Measurements from ENCODE around the gene RIPOR3. TPM values are rescaled to one million over a fixed set of nuclear protein-coding genes. Genes with fewer than 3 reads are reported as not detected.
"Not testable (repeated sequence)": the region's sequence is repeated elsewhere in the genome, so short reads cannot be mapped to it uniquely, and the experiment has no call there.

Gene RIPOR3
- polyA plus RNA-seq, 1 experiment = 11.5 TPM

DNA sequence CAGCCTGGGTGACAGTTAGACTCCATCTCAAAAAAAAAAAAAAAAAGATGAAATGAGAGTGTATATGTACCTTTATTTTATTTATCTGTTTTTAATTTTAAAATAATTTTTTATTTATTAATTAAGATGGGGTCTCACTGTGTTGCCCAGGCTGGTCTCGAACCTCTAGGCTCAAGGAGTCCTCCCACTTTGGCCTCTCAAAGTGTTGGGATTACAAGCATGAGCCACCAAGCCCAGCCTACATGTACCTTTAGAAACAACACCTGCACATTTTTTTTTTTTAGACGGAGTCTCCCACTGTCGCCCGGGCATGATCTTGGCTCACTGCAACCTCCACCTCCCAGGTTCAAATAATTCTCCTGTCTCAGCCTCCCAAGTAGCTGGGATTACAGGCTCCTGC, 28.0 kb upstream of the RIPOR3 start:
- TF ChIP-seq, protein P1, sequence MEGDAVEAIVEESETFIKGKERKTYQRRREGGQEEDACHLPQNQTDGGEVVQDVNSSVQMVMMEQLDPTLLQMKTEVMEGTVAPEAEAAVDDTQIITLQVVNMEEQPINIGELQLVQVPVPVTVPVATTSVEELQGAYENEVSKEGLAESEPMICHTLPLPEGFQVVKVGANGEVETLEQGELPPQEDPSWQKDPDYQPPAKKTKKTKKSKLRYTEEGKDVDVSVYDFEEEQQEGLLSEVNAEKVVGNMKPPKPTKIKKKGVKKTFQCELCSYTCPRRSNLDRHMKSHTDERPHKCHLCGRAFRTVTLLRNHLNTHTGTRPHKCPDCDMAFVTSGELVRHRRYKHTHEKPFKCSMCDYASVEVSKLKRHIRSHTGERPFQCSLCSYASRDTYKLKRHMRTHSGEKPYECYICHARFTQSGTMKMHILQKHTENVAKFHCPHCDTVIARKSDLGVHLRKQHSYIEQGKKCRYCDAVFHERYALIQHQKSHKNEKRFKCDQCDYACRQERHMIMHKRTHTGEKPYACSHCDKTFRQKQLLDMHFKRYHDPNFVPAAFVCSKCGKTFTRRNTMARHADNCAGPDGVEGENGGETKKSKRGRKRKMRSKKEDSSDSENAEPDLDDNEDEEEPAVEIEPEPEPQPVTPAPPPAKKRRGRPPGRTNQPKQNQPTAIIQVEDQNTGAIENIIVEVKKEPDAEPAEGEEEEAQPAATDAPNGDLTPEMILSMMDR (IDR thresholded peaks at IDR 0.05; ENCODE audit: low read depth, low read length) = no peak
- ChIA-PET CTCF (interaction anchor here (1.0 to 2.1 kb wide), 2 partner anchors 93 to 534 kb away, joined by 3 to 8 read pairs; no protein-coding TSS in a partner anchor), POLR2A (no interaction called here)
- DNase-seq (ENCODE audit: low read depth, low spot score) = no peak
- H3K27ac ChIP-seq (ENCODE audit: low read depth, low read length) = no peak overlapping the region
- H3K27me3 ChIP-seq (ENCODE audit: control insufficient read depth, insufficient read depth, low read length) = no peaks in the 10 kb centered on the region
- H3K4me3 ChIP-seq (ENCODE audit: low read depth, low read length) = no peak overlapping the region
- H3K9me3 ChIP-seq (ENCODE audit: control insufficient read depth, insufficient read depth, low read length) = no peaks in the 10 kb centered on the region

DNA sequence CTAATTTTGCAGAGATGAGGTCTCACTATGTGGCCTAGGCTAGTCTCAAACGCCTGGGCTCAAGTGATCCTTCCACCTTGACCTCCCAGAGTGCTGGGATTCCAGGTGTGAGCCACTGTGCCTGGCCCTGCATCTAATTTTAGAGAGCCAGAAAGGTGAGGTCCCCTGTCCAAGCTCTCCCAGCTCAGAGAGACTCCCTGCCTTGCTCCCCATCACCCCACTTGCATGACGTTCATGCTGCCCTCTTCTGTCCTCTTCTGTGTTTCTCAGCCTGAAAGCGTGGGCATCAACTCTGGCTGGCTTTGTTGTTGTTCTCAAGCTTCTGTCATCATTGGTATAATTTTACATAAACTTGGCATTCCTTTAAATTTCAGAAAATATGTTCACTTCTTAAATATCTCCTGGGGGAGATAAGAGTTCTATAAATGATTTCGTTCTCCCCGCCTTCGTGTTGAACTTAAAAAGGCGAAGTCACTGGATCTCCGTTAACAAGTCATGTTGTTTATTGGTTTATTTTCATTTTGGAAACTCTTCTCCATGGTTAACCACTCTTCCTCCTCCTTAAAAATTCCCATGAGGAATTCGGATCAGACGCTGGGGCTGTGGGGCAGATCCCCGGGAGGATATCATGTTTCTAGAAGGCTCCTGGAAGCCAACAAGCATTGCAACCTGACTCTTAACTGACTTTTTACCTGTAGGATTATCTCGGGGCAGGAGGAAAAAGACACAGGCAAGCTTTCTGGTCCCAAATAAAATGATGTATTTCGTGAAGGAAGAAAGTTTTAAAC, 26.8 kb upstream of the RIPOR3 start:
- no peaks in the 10 kb centered on the region for H3K27me3 ChIP-seq (ENCODE audit: control insufficient read depth, insufficient read depth, low read length)
- ChIA-PET POLR2A (no interaction called here), CTCF (interaction anchor here (1.3 to 2.1 kb wide), 2 partner anchors 31 to 92 kb away, joined by 3 to 8 read pairs; no protein-coding TSS in a partner anchor)
- H3K9me3 ChIP-seq (ENCODE audit: control insufficient read depth, insufficient read depth, low read length) = no peaks in the 10 kb centered on the region
- no peak for DNase-seq (ENCODE audit: low read depth, low spot score)
- H3K4me3 ChIP-seq (ENCODE audit: low read depth, low read length) = no peak overlapping the region
- TF ChIP-seq, protein P1 (IDR thresholded peaks at IDR 0.05; ENCODE audit: low read depth, low read length) = no peak
- H3K27ac ChIP-seq (ENCODE audit: low read depth, low read length) = no peak overlapping the region

DNA sequence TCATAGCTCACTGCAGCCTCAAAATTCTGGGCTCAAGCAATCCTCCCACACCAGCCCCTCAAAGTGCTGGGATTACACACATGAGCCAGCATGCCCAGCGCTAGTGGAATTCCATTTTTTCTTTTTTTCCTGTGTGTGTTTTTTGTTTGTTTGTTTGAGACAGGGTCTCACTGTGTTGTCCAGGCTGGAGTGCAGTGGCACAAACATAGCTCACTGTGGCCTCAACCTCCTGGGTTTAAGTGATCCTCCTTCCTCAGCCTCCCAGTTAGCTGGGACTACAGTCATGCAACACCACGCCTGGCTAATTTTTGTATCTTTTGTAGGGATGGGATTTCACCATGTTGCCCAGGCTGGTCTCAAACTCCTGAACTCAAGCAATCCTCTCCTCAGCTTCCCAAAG, 26.0 kb upstream of the RIPOR3 start:
- Histone ChIP-seq H3K4me3 (ENCODE audit: low read depth, low read length) (no peak overlapping the region), H3K27me3 (ENCODE audit: control insufficient read depth, insufficient read depth, low read length) (no peaks in the 10 kb centered on the region), H3K27ac (ENCODE audit: low read depth, low read length) (no peak overlapping the region), H3K9me3 (ENCODE audit: control insufficient read depth, insufficient read depth, low read length) (no peaks in the 10 kb centered on the region)
- CTCF ChIA-PET = interaction anchor here (1.3 to 2.1 kb wide), 2 partner anchors 32 to 91 kb away, joined by 3 to 8 read pairs; no protein-coding TSS in a partner anchor
- POLR2A ChIA-PET = no interaction called here
- DNase-seq (ENCODE audit: low read depth, low spot score) = no peak
- TF ChIP-seq, protein P1 (IDR thresholded peaks at IDR 0.05; ENCODE audit: low read depth, low read length) = no peak

DNA sequence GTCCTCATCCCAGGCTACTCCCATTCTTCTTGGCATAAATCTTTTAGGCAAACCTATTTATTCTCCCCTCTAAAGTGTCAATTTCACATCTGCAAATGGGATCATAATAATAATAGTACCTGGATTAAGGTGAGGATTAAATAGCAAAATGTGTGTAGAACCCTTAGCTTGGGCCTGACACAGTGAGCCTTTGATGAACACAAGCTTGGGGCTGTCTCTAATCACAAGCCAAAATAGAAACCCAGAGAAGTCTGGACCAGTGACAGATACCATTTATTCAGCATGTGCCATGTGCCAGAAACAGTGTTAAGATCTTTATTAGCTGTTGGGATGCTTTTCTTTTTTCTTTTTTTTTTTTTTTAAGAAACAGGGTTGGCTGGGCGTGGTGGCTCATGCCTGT, 25.2 kb upstream of the RIPOR3 start:
- no peak overlapping the region for H3K27ac ChIP-seq (ENCODE audit: low read depth, low read length)
- ChIA-PET POLR2A (interaction anchor here (0.7 kb wide), 1 partner anchor 25 kb away, joined by 4 read pairs; the partner anchor contains the start of gene RIPOR3), CTCF (interaction anchor here (0.7 to 1.3 kb wide), 2 partner anchors 33 to 779 kb away, joined by 3 to 5 read pairs; no protein-coding TSS in a partner anchor)
- no peaks in the 10 kb centered on the region for H3K27me3 ChIP-seq (ENCODE audit: control insufficient read depth, insufficient read depth, low read length)
- TF ChIP-seq, protein P1 (IDR thresholded peaks at IDR 0.05; ENCODE audit: low read depth, low read length) = no peak
- DNase-seq (ENCODE audit: low read depth, low spot score) = no peak
- H3K9me3 ChIP-seq (ENCODE audit: control insufficient read depth, insufficient read depth, low read length) = no peaks in the 10 kb centered on the region
- no peak overlapping the region for H3K4me3 ChIP-seq (ENCODE audit: low read depth, low read length)

DNA sequence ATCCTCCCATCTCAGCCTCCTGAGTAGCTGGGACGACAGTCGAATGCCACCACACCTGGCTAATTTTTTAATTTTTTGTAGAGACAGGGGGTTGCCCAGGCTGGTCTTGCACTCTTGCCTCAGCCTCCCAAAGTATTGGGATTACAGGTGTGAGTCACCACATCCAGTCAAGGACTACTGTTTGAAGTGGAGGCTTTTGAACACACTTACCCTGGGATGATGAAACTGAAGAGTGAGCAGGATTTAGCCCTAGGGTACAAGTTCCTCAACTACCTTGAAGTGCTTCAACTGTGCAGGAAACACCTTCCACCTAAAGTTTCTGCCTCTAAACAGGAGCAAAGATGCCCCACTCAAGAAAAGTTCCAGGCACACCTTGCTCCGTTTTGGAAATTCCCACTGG, 24.4 kb upstream of the RIPOR3 start:
- Histone ChIP-seq H3K27me3 (ENCODE audit: control insufficient read depth, insufficient read depth, low read length) (no peaks in the 10 kb centered on the region), H3K27ac (ENCODE audit: low read depth, low read length) (no peak overlapping the region), H3K9me3 (ENCODE audit: control insufficient read depth, insufficient read depth, low read length) (no peaks in the 10 kb centered on the region), H3K4me3 (ENCODE audit: low read depth, low read length) (no peak overlapping the region)
- TF ChIP-seq, protein P1 (IDR thresholded peaks at IDR 0.05; ENCODE audit: low read depth, low read length) = no peak
- CTCF ChIA-PET = interaction anchor here (0.6 kb wide), 1 partner anchor 56 kb away, joined by 6 read pairs; no protein-coding TSS in a partner anchor
- POLR2A ChIA-PET = no interaction called here
- DNase-seq (ENCODE audit: low read depth, low spot score) = no peak

DNA sequence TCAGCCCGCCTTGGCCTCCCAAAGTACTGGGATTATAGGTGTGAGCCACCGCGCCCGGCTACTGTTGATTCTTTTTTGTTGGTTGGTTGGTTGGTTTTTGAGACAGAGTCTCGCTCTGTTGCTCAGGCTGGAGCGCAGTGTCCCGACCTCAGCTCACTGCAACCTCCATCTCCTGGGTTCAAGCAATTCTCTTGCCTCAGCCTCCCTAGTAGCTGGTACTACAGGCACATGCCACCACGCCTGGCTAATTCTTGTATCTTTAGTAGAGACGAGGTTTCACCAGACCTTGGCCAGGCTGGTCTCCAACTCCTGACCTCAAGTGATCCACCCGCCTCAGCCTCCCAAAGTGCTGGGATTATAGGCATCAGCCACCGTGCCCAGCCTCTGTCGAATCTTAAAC, 23.1 kb upstream of the RIPOR3 start:
- H3K4me3 ChIP-seq (ENCODE audit: low read depth, low read length); POLR2A ChIA-PET; H3K9me3 ChIP-seq (ENCODE audit: control insufficient read depth, insufficient read depth, low read length); H3K27me3 ChIP-seq (ENCODE audit: control insufficient read depth, insufficient read depth, low read length); H3K27ac ChIP-seq (ENCODE audit: low read depth, low read length); DNase-seq (ENCODE audit: low read depth, low spot score): not testable (repeated sequence)
- CTCF ChIA-PET = interaction anchor here (1.3 to 2.0 kb wide), 6 partner anchors 10 to 95 kb away, joined by 5 to 16 read pairs (median 8); no protein-coding TSS in a partner anchor

Measured in AG04450 (cell line).